ENCODE measurements around the gene ANKRD12. TPM values are rescaled to one million over a fixed set of nuclear protein-coding genes. Genes with fewer than 3 reads are reported as not detected.

The ANKRD12 gene
- total and polyA plus RNA-seq, 10 of the 15 experiments (the other 5 are each of a cell fraction or from before 2014, with no cell fraction given): 5.9 to 45.7 (median 20.2) TPM

- no TSS peak for BruUV-seq (replicated peaks)
- no peak overlapping the region for H3K4me2 ChIP-seq (ENCODE audit: control insufficient read depth, insufficient read depth)
These were observed 150.5 kb downstream of the ANKRD12 start for GRCh38 chr18:9287036-9287435.

More at GRCh38 chr18:9287036-9287435, 150.5 kb downstream of the ANKRD12 start:
- FAIRE-seq: no peak
- CTCF ChIA-PET: no interaction called here
- Histone ChIP-seq H3K27me3 (replicated peaks in 1 of 2; ENCODE audit: control insufficient read depth in 2 of 2, insufficient read depth in 2 of 2, low read length in 1 of 2) (no peaks in the 10 kb centered on the region), H3K4me1 (ENCODE audit: control insufficient read depth, insufficient read depth, low read length) (no peaks in the 10 kb centered on the region), H3K36me3 (ENCODE audit: control insufficient read depth in 2 of 2, insufficient read depth in 2 of 2, low read length in 1 of 2) (no peaks in the 10 kb centered on the region), H3K9me3 (replicated peaks; ENCODE audit: control insufficient read depth, insufficient read depth, low read length) (peaks cover 2% of the 10 kb centered on the region; the same call in 1 of the 3 replicates), H3K27ac (ENCODE audit: control insufficient read depth, insufficient read depth) (no peak overlapping the region), H3K9ac (ENCODE audit: control insufficient read depth, insufficient read depth, low read length) (no peak overlapping the region), H3K79me2 (ENCODE audit: control insufficient read depth, insufficient read depth, low read length) (no peaks in the 10 kb centered on the region), H4K20me1 (ENCODE audit: control insufficient read depth, insufficient read depth) (no peaks in the 10 kb centered on the region), H2AFZ (ENCODE audit: control insufficient read depth, low read depth, low read length) (no peak overlapping the region), H3K4me3 (no peak overlapping the region)
- intact Hi-C loops (cut with micrococcal nuclease; ENCODE audit: unreplicated experiment): no loop called here
- in situ Hi-C loops (cut with MboI): no loop called here
- SMC1A ChIA-PET (ENCODE audit: uncharacterized antibody, unreplicated experiment): interaction anchor here (0.6 kb wide), 1 partner anchor 13 kb away, joined by 3 read pairs; no protein-coding TSS in a partner anchor
- no peak for DNase-seq (ENCODE audit: low read depth, low spot score)
- ATAC-seq: no peak
- RAD21 ChIA-PET (ENCODE audit: unreplicated experiment): no interaction called here
- POLR2A ChIA-PET: no interaction called here
- WGBS (ENCODE audit: insufficient coverage, insufficient replicate concordance, low lambda C conversion rate, missing lambda C conversion rate): 89% methylated on average over 7 of the region's 7 CpGs
- TF ChIP-seq CBX5 (IDR thresholded peaks at IDR 0.05; ENCODE audit: low read depth): no peak
- TF ChIP-seq, protein P1, sequence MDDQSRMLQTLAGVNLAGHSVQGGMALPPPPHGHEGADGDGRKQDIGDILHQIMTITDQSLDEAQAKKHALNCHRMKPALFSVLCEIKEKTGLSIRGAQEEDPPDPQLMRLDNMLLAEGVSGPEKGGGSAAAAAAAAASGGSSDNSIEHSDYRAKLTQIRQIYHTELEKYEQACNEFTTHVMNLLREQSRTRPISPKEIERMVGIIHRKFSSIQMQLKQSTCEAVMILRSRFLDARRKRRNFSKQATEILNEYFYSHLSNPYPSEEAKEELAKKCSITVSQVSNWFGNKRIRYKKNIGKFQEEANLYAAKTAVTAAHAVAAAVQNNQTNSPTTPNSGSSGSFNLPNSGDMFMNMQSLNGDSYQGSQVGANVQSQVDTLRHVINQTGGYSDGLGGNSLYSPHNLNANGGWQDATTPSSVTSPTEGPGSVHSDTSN (IDR thresholded peaks at IDR 0.05; ENCODE audit: insufficient replicate concordance, low read depth, low read length): no peak
- TF ChIP-seq ZZZ3 (IDR thresholded peaks at IDR 0.05; ENCODE audit: control insufficient read depth, insufficient read length, low read depth): no peak
- no peak for TF ChIP-seq HDAC2 (IDR thresholded peaks at IDR 0.05)
- TF ChIP-seq SREBF2 (IDR thresholded peaks at IDR 0.05; ENCODE audit: low read length): no peak
- TF ChIP-seq NBN (IDR thresholded peaks at IDR 0.05): no peak
- TF ChIP-seq, protein P2, sequence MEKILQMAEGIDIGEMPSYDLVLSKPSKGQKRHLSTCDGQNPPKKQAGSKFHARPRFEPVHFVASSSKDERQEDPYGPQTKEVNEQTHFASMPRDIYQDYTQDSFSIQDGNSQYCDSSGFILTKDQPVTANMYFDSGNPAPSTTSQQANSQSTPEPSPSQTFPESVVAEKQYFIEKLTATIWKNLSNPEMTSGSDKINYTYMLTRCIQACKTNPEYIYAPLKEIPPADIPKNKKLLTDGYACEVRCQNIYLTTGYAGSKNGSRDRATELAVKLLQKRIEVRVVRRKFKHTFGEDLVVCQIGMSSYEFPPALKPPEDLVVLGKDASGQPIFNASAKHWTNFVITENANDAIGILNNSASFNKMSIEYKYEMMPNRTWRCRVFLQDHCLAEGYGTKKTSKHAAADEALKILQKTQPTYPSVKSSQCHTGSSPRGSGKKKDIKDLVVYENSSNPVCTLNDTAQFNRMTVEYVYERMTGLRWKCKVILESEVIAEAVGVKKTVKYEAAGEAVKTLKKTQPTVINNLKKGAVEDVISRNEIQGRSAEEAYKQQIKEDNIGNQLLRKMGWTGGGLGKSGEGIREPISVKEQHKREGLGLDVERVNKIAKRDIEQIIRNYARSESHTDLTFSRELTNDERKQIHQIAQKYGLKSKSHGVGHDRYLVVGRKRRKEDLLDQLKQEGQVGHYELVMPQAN (conservative IDR thresholded peaks at IDR 0.05): no peak
- no peak for TF ChIP-seq CREM (IDR thresholded peaks at IDR 0.05; ENCODE audit: low read depth)
- no peak for TF ChIP-seq IRF4 (IDR thresholded peaks at IDR 0.05; ENCODE audit: low read depth, low read length)
- TF ChIP-seq, protein P3, sequence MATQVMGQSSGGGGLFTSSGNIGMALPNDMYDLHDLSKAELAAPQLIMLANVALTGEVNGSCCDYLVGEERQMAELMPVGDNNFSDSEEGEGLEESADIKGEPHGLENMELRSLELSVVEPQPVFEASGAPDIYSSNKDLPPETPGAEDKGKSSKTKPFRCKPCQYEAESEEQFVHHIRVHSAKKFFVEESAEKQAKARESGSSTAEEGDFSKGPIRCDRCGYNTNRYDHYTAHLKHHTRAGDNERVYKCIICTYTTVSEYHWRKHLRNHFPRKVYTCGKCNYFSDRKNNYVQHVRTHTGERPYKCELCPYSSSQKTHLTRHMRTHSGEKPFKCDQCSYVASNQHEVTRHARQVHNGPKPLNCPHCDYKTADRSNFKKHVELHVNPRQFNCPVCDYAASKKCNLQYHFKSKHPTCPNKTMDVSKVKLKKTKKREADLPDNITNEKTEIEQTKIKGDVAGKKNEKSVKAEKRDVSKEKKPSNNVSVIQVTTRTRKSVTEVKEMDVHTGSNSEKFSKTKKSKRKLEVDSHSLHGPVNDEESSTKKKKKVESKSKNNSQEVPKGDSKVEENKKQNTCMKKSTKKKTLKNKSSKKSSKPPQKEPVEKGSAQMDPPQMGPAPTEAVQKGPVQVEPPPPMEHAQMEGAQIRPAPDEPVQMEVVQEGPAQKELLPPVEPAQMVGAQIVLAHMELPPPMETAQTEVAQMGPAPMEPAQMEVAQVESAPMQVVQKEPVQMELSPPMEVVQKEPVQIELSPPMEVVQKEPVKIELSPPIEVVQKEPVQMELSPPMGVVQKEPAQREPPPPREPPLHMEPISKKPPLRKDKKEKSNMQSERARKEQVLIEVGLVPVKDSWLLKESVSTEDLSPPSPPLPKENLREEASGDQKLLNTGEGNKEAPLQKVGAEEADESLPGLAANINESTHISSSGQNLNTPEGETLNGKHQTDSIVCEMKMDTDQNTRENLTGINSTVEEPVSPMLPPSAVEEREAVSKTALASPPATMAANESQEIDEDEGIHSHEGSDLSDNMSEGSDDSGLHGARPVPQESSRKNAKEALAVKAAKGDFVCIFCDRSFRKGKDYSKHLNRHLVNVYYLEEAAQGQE (IDR thresholded peaks at IDR 0.05; ENCODE audit: low read depth, low read length): no peak
- TF ChIP-seq TCF7 (IDR thresholded peaks at IDR 0.05; ENCODE audit: borderline replicate concordance): no peak
- TF ChIP-seq PKNOX1 (IDR thresholded peaks at IDR 0.05): no peak
- no peak for TF ChIP-seq TCF12 (IDR thresholded peaks at IDR 0.05; ENCODE audit: low read depth, low read length)
- TF ChIP-seq POLR2AphosphoS2 (IDR thresholded peaks at IDR 0.05; ENCODE audit: low read depth, low read length): no peak
- TF ChIP-seq E2F4 (IDR thresholded peaks at IDR 0.05; ENCODE audit: low read depth, low read length): no peak

Data from GM12878 (cell line).